Right atrium auricular region (tissue), 2 donors: ENCODE measurements around the gene DBT. TPM values are rescaled to one million over a fixed set of nuclear protein-coding genes. Genes with fewer than 3 reads are reported as not detected.

Experiments used
- DNase-seq: peaks from one replicate; pipeline ENCODE4 v3.0.0-alpha.2; 2019; ENCODE audit warnings: low spot score
- H3K27ac ChIP-seq, 2 donors: fragments of 200-600 bp; sonication (generic); 1 replicate in 1 of 2; 2 replicates in 1 of 2; pipeline ENCODE4 v1.5.1; 2016 to 2019
- H3K27me3 ChIP-seq, 2 donors: fragments of 200-600 bp; sonication (generic); one replicate each; pipeline versions ENCODE4 v1.5.1 to v1.6.0; 2017 to 2019
- H3K36me3 ChIP-seq: fragments of 200-600 bp; sonication (generic); one replicate; pipeline ENCODE4 v1.5.1; 2016
- H3K4me1 ChIP-seq, 2 donors: fragments of 200-600 bp; sonication (generic); one replicate each; pipeline versions ENCODE4 v1.5.1 to v1.6.0; 2017 to 2019
- H3K4me3 ChIP-seq, 2 donors: fragments of 200-600 bp; sonication (generic); 1 replicate in 1 of 2; 2 replicates in 1 of 2; pipeline ENCODE4 v1.5.1; 2017 to 2019; ENCODE audit warnings: mild to moderate bottlenecking in 1 of 2, moderate library complexity in 1 of 2
- H3K9me3 ChIP-seq, 2 donors: fragments of 200-600 bp; sonication (generic); one replicate each; pipeline ENCODE4 v1.5.1; 2019
- CTCF ChIP-seq, 2 donors: fragments of 200-600 bp; sonication (generic); IDR thresholded peaks; one replicate each; pipeline ENCODE4 v1.5.1; 2019; ENCODE audit warnings: antibody characterized with exemption in 2 of 2
- microRNA counts, 2 donors: library from miRNA; unstranded; fragments of <30 nt; microRNA quantifications; one replicate each; lab custom pipeline; 2016 to 2017
- microRNA-seq, 2 donors: library from miRNA; unstranded; fragments of <30 nt; microRNA quantifications; one replicate each; pipeline ENCODE4, GENCODE V29; 2016 to 2017; ENCODE audit warnings: borderline number of aligned reads in 2 of 2, borderline replicate concordance in 1 of 2
- total RNA-seq, 2 donors: library from RNA; depleted of rRNA; stranded (reverse); fragments of >200 nt; gene quantifications; one replicate each; pipeline ENCODE4 v1.1.0, GENCODE V29; 2016

Gene DBT
- total RNA-seq, 2 donors from 2014 or later: 6.2 to 14.0 TPM

- no peak for DNase-seq
- H3K4me1 ChIP-seq: no peaks in the 10 kb centered on the region
Measured at GRCh38 chr1:100141192-100141591, 108.4 kb downstream of the DBT start.

DNA sequence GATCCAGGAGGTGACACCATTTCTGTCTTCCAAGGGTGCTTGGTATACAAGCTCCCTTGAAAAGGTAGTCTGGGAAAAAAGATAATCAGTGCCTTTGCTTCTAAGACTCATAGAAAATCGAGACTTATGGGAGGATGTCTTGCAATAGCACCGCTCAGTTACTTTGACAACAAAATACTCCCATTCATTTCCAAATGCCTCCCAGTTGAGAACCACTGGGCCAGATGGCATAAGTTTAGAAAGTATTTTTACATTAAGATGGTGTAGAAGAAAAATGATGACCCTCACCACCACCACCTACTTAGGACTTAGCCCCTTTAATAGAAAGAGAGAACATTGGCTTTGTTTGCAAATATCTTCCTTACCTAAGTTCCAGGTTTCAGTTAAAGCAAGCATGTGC is 112.0 kb downstream of the DBT start:
- Histone ChIP-seq H3K4me3 (no peak overlapping the region), H3K27me3 (no peaks in the 10 kb centered on the region), H3K36me3 (peaks cover 40% of the 10 kb centered on the region), H3K4me1 (peaks cover 0 to 11% of the 10 kb centered on the region in 2 donors), H3K27ac (no peak overlapping the region), H3K9me3 (no peaks in the 10 kb centered on the region)
- no peak for TF ChIP-seq CTCF (IDR thresholded peaks at IDR 0.05)
- no peak for DNase-seq

More at GRCh38 chr1:100141192-100141591, 108.4 kb downstream of the DBT start:
- Histone ChIP-seq H3K27ac (no peak overlapping the region), H3K4me3 (no peak overlapping the region), H3K9me3 (no peaks in the 10 kb centered on the region), H3K36me3 (peaks cover 63% of the 10 kb centered on the region), H3K27me3 (no peaks in the 10 kb centered on the region)
- TF ChIP-seq CTCF (IDR thresholded peaks at IDR 0.05): no peak

MicroRNAs within 50 kb of the gene (microRNA counts, 767-probe panel; counts per million panel counts)
- 0 to 178 counts per million in 2 donors for microRNA hsa-miR-553 (lab: Ali Mortazavi, UCI)

Small RNA genes lying within 50 kb of the gene (microRNA-seq; reads per million reads assigned to microRNA genes)
- gene MIR553: 0 reads per million in 2 donors

Other genes with a start within 250 kb of the DBT start
- 1 to 10 TPM; 1.6 to 1.7 TPM for gene SASS6, start 116.9 kb downstream of the DBT start, total RNA-seq
- 1 to 10 TPM; 3.1 to 3.7 TPM for gene TRMT13, start 116.7 kb downstream of the DBT start, total RNA-seq
- gene LRRC39, start 71.6 kb downstream of the DBT start, total RNA-seq: 100 to 1,000 TPM in 1 of 2 donors, 10 to 100 TPM in 1; 27.6 to 142 TPM
- gene RTCA, start 16.4 kb upstream of the DBT start, total RNA-seq: 10 to 100 TPM; 20.2 to 30.7 TPM
- 1 to 10 TPM; 5.3 to 5.5 TPM for gene CDC14A, start 102.7 kb upstream of the DBT start, total RNA-seq